Chondrocyte (in vitro differentiated cells): ENCODE measurements around the gene FCER2. TPM values are rescaled to one million over a fixed set of nuclear protein-coding genes. Genes with fewer than 3 reads are reported as not detected.

Source experiments
- DNase-seq: peaks from one replicate; pipeline ENCODE4 v3.0.0; 2021; ENCODE audit warnings: mixed read lengths, low spot score
- H3K27ac Mint-ChIP-seq: one replicate; pipeline ENCODE4 v1.8.0; 2021; ENCODE audit warnings: mild to moderate bottlenecking, moderate library complexity, mixed read lengths; ENCODE audit not compliant: unreplicated experiment
- H3K27me3 Mint-ChIP-seq: 2 replicates; pipeline ENCODE4 v1.8.0; 2021; ENCODE audit warnings: low read depth, mixed read lengths
- H3K36me3 Mint-ChIP-seq: 2 replicates; pipeline ENCODE4 v1.8.0; 2021; ENCODE audit warnings: low read depth, mixed read lengths
- H3K4me1 Mint-ChIP-seq: 2 replicates; pipeline ENCODE4 v1.8.0; 2021; ENCODE audit warnings: low read depth, mild to moderate bottlenecking, mixed read lengths
- H3K4me3 Mint-ChIP-seq: one replicate; pipeline ENCODE4 v1.8.0; 2021; ENCODE audit warnings: mild to moderate bottlenecking, moderate library complexity, mixed read lengths; ENCODE audit not compliant: unreplicated experiment
- H3K9me3 Mint-ChIP-seq: 2 replicates; pipeline ENCODE4 v1.8.0; 2021; ENCODE audit warnings: low read depth, mixed read lengths
- CTCF ChIP-seq: fragments of 200-600 bp; sonication (generic); IDR thresholded peaks from 2 replicates; pipeline ENCODE4 v1.5.0; 2021; ENCODE audit warnings: antibody characterized with exemption, mild to moderate bottlenecking, moderate library complexity
- total RNA-seq: library from RNA; stranded (reverse); gene quantifications from 3 replicates; pipeline ENCODE4 v1.2.1, GENCODE V29; 2021

Gene FCER2
- total RNA-seq, 1 donor from 2014 or later: not detected

- no peaks in the 10 kb centered on the region for H3K36me3 Mint-ChIP-seq
- H3K27me3 Mint-ChIP-seq: peaks cover 48% of the 10 kb centered on the region
Measured at GRCh38 chr19:7729211-7729610, 27.3 kb upstream of the FCER2 start.

DNA sequence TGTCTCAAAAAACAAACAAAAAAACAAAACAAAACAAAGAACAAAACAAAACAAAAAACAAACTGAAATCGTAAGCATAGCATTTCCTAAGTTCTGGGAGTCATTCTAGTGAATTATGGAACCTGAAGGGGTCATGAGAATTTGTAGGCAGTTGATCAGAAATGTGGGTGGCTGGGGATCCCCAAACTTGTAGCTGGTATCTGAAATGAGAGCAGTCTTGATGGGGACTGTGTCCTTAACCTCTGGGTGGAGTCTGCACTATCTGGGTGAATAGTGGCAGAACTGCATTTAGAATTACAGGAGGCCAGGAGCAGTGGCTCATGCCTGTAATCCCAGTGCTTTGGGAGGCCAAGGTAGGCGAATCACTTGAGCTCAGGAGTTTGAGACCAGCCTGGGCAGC is 23.9 kb upstream of the FCER2 start:
- H3K9me3 Mint-ChIP-seq: no peaks in the 10 kb centered on the region
- H3K27me3 Mint-ChIP-seq: peaks cover 48% of the 10 kb centered on the region
- no peaks in the 10 kb centered on the region for H3K4me1 Mint-ChIP-seq
- no peak overlapping the region for H3K27ac Mint-ChIP-seq
- TF ChIP-seq CTCF: no peak
- DNase-seq: no peak
- H3K36me3 Mint-ChIP-seq: no peaks in the 10 kb centered on the region
- H3K4me3 Mint-ChIP-seq: no peak overlapping the region

More at GRCh38 chr19:7729211-7729610, 27.3 kb upstream of the FCER2 start:
- Mint-ChIP-seq H3K9me3 (no peaks in the 10 kb centered on the region), H3K4me3 (no peak overlapping the region), H3K27ac (no peak overlapping the region), H3K4me1 (no peaks in the 10 kb centered on the region)
- TF ChIP-seq CTCF: no peak
- no peak for DNase-seq

DNA sequence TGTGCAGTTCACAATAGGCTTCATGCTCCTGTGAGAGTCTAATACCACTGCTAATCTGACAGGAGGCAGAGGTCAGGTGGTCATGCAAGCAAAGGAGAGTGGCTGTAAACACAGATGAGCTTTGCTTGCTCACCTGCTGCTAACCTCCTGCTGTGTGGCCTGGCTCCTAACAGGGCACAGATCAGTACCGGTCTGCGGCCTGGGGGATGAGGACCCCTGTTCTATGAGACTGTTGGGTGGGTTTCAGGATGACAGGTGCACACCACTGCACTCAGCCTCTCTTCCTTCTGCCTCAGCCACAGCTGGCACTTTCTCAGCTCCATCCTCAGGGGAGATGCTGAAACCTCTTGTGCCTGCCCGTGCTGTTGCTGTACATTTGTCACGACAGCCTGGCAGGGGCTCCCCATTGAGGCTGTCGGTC is 20.3 kb upstream of the FCER2 start:
- H3K27me3 Mint-ChIP-seq: peaks cover 23% of the 10 kb centered on the region
- H3K9me3 Mint-ChIP-seq: no peaks in the 10 kb centered on the region
- no peak for DNase-seq
- H3K36me3 Mint-ChIP-seq: no peaks in the 10 kb centered on the region
- no peak for TF ChIP-seq CTCF
- H3K4me3 Mint-ChIP-seq: no peak overlapping the region
- no peaks in the 10 kb centered on the region for H3K4me1 Mint-ChIP-seq
- H3K27ac Mint-ChIP-seq: no peak overlapping the region

- no peak for TF ChIP-seq CTCF
- Mint-ChIP-seq H3K4me3 (no peak overlapping the region), H3K36me3 (no peaks in the 10 kb centered on the region), H3K9me3 (peaks cover 7% of the 10 kb centered on the region), H3K27me3 (peaks cover 18% of the 10 kb centered on the region), H3K27ac (no peak overlapping the region), H3K4me1 (no peaks in the 10 kb centered on the region)
- DNase-seq: no peak
Measured at GRCh38 chr19:7720351-7720750, 18.4 kb upstream of the FCER2 start.

- Mint-ChIP-seq H3K27me3 (peaks cover 12% of the 10 kb centered on the region), H3K27ac (no peak overlapping the region), H3K9me3 (peaks cover 7% of the 10 kb centered on the region), H3K4me1 (no peaks in the 10 kb centered on the region), H3K36me3 (no peaks in the 10 kb centered on the region), H3K4me3 (no peak overlapping the region)
- no peak for DNase-seq
- no peak for TF ChIP-seq CTCF
Measured at GRCh38 chr19:7718668-7719067, 16.7 kb upstream of the FCER2 start.
